Pons (tissue), 1 donor: ENCODE measurements around the gene CWF19L2.
"Not testable (repeated sequence)": the region's sequence is repeated elsewhere in the genome, so short reads cannot be mapped to it uniquely, and the experiment has no call there.

ENCODE experiments used
- DNase-seq: peaks from one replicate; pipeline ENCODE4 v3.0.0-alpha.2; 2016; ENCODE audit warnings: low spot score

CWF19L2 gene

DNA sequence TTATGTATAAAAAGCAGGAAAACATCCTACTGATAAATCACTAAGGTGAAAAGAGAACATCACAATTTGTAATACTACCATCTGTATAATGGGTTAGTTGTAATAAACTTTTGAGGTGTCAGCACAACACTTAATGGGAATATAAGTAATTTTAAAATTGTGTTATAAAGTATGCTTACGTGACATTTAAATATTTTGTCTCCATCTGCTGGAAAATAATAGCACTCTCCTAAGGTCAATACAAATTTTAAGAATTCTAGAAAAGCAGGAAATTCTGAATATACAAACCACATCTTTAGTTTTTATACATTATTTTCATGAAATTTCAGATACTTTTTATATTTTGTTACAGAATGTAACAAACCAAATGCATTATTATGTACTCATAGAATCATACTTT, 19.5 kb downstream of the CWF19L2 start:
- no peak for DNase-seq

DNA sequence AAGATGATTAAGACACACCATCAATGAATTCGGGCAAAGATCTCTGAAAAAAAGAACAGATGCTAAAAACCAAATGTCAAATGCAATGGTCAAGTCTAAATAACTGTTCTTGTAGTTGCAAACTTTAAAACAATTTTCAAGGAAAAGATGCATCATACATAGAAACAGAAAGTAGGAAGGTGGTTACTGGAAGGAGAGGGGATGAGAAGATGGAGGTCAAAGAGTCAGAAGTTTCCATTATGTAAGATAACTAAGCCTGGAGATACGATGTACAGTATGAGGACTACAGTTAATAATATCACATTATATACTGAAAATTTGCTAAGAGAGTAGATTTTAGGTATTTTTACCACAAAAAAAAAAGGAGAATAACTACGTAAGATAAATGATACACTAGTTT, 27.1 kb downstream of the CWF19L2 start:
- no peak for DNase-seq

DNA sequence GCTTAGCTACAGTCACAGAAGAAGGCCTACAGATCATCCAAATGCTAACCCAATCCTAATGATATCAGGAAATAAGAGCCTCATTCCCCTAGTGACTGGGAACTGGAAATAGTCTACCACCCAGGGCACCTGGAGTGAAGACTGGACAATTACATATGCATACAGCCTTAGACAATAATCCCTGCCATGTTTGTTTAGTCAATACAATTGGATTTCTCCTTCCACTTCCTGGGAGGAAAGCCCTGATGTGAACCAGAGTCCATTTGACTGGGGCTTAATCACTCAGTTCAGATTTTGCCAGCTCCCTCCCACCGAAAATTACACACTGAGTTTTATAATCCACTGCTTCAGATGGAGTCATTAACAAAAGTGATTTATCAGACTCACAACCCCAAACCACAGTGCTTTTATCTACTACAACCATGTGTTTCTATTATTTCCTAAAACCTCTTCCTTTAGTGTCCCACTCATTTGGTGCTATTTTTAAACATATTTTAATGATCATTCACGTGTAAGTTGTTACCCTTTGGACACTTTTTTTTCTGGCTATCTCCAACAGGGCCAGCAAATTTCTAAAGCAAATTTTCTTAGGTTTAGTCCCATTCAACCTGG, 29.9 kb downstream of the CWF19L2 start:
- DNase-seq = no peak

DNA sequence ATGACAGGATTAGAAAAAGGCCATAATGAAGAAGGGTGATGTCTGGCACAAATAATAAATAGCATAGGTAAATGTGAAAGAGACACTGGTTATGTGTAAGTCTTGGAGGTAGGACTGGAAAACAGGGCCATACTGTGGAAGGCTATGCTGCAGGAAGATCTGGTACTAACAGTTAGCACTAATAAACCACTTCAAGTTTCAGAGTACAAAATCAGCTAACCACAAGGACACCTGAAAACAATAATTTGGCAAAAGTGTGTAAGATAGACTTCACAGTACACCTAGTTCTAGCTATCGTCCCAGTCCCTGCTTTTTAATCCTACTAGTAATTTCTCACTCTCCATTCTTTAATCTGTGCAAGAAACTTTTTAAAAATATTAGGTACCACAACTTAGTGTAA, 44.3 kb downstream of the CWF19L2 start:
- DNase-seq = no peak

DNA sequence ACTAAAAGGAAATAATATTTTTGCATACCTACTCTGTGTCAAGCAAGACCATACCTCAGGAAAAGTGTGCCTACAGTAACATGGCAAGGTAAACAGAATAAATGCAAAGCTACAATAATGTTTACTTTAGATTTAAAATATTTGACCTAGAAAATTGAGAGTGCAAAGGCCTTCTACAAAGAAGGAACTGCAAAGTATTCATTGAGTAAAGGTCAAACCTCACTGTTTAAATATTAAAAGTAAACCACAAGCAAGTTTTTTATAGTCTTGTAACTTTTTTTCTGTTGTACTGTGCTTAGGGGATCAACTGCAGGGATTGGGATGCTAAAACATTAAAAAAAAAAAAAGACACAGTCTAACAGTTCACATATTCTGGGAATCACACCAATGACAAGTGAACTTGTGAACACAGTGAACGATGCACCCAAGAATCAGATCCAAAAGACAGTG, 48.8 kb downstream of the CWF19L2 start:
- no peak for DNase-seq

DNA sequence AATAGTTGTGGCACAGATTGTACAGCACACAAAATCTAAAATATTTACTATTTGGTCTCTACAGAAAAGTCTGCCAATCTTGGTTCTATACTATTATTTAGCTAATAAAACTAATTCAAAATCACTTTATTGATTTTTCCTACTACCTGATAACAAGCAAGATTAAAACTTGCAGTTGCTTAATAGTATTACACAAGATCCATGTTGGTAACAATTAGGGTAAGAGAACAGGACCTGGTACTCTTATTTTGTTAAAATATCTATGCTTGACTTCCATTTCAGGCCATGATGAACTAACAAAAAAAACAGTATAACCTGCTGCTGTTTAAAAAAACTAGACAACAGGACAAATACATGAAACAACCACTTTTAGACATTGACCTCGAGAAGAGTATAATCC, 52.4 kb downstream of the CWF19L2 start:
- no peak for DNase-seq

DNA sequence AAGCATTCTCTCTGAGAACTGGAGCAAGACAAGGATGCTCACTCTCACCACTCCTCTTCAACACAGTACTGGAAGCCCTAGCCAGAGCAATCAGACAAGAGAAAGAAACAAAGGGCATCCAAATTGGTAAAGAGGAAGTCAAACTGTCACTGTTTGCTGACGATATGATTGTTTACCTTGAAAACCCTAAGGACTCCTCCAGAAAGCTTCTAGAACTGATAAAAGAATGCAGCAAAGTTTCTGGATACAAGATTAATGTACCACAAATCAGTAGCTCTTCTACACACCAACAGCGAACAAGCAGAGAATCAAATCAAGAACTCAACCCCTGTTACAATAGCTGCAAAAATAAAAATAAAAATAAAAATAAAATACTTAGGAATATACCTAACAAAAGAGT, 56.5 kb downstream of the CWF19L2 start:
- DNase-seq = not testable (repeated sequence)

DNA sequence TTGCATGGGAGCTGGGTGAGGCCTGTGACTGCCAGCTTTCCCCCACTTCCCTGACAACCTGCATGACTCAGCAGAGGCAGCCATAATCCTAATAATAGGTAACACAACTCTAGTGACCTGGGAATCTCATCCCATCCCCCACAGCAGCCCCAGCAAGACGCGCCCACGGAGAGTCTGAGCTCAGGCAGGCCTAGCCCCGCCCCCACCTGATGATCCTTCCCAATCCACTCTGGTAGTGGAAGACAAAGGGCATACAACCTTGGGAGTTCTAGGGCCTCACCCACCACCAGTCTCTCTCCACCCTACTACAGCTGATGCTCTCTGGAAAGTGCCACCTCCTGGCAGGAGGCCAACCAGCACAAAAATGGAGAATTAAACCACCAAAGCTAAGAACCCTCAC, 60.3 kb downstream of the CWF19L2 start:
- no peak for DNase-seq

DNA sequence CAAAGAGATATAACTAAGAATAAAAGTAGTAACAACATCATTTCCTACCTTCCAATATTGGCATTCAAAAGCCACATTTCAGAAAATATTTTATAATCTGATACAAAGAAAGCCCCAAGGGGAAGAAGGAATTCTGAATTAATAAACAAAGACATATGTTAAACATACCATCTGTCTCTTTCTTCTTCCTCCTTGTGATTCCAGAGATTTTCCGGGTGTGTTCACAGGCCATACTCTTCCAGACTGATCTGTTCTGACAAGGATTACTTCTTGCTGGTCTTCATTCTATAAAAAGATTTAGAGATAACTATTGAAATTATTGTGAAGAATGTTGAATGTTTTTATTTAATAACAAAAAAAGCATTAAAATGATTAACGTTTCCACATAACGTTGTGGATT, 65.0 kb downstream of the CWF19L2 start:
- DNase-seq = no peak

DNA sequence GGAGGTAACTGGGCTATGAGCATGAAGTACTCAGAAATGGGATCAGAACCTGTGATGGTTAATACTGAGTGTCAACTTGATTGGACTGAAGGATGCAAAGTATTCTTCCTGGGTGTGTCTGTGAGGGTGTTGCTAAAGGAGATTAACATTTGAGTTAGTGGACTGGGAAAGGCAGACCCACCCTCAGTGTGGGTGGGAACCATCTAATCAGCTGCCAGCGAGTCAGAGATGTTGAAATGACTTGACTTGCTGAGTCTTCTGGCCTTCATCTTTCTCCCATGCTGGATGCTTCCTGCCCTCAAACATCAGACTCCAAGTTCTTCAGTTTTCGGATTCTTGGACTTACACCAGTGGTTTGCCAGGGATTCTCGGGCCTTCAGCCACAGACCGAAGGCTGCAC, 66.9 kb downstream of the CWF19L2 start:
- not testable (repeated sequence) for DNase-seq

DNA sequence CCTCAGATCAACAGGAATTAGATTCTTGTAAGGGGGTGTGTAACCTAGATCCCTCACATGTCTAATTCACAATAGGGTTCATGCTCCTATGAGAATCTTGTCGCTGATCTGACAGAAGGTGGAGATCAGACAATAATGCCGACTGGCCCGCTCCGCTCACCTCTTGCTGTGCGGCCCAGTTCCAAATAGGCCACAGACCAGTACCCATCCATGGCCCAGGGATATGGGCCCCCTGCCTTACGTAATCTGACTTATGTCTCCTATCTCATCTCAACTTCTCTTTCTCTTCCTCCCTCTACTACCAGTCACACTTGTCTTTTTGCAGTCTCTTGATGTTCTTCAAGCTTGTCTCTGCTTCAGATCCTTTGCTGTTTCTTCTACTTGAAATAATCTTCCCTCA, 70.0 kb downstream of the CWF19L2 start:
- DNase-seq = no peak

DNA sequence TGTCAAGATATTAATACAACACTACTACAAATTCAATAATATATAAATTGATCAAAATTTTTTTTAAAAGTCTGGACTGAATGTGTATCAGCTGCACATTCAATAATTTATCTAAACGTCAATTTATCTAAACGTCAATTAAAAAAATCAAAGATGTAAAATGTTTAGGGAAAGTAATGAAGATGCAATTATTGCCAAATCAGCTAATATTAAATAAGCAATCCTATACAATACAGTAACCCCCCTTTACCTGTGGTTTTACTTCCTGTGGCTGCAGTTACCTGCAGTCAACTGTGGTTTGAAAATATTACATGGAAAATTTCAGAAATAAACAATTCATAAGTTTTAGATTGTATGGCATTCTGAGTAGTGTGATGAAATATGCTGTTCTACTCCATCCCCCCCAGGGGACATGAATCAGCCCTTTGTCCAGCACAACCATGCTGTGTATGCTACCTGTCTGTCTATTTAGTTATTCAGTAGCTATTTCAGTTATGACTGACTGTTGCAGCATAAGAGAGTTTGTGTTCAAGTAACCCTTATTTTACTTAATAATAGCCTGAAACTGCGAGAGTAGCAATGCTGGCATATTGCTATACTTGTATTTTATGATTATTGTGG, 72.2 kb downstream of the CWF19L2 start:
- no peak for DNase-seq

DNA sequence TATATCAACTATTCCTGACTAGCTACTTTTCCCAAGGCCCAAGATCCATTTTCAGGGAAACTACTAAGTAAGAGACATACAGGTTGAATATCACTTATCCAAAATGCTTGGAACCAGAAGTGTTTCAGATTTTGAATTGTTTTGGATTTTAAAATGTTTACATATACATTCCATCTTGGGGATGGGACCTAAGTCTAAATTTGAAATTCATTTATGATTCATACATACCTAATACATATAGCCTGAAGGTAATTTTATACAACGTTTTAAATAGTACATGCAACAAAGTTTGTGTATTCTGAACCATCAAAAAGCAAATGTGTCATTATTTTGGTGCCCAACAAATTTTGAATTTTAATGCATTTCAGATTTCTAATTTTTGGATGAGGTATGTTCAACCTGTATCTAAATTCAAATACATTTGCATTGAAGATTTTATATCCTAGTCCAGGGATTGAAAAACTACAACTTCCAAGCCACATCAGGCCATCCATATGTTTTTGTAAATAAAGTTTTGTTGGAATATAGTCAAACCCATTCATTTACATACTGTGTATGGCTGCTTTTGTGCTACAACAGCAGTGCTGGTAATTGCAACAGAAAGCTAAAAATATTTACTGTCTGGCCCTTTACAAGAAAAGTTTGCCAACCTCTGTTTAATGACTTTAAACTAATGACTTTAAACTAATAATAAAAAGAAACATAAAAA, 73.3 kb downstream of the CWF19L2 start:
- DNase-seq = no peak

DNA sequence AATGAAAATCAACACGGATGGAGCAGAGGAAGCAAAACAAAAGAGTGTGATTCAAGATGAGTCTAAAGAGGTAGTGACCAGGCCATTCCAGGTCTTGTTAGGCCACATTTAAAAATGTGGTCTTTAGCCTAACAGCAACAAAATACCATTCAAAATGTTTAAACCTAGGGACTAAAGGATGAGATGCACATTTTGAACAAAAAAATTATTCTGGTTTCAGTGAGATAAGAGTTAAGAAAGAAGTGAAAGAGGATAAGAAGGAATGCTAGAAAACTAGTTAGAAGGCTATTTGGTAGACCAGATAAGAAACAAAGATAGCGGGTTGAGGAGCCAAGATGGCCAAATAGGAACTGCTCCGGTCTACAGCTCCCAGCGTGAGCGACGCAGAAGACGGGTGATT, 85.2 kb downstream of the CWF19L2 start:
- no peak for DNase-seq

DNA sequence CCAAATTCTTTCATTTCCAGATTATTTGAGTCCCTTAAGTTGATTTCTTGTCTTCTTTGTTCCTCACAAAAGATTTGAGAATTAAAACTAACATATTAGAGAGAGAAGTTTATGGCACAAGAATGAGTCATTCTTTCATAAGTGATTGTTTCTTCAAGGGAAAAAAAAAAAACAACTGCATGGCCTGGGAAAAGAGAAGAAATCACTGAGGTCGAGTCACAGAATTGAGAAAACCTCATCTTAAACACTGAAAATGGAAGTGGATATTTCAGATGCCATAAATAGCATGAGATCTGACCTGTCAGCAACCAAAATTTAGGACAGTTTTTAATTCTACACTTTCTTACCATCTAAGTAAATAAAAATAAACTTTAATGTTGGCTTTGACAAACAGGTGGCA, 87.2 kb downstream of the CWF19L2 start:
- no peak for DNase-seq

DNA sequence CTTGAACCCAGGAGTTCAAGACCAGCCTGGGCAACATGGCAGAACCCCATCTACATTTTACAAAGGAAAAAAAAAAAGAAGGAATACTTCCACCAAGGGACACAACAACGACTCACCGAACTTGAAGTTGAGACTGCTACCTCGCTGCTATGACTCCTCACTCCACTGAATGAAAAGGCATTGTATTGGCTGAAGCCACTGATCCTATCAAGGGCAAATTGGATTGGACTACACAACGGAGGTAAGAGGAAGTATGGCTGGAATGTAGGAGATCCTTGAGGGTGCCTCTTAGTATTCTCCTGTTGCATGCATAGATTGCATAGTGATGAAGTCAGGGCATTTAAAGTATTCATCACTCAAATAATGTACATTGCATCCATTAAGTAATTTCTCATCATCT, 97.9 kb downstream of the CWF19L2 start:
- no peak for DNase-seq

DNA sequence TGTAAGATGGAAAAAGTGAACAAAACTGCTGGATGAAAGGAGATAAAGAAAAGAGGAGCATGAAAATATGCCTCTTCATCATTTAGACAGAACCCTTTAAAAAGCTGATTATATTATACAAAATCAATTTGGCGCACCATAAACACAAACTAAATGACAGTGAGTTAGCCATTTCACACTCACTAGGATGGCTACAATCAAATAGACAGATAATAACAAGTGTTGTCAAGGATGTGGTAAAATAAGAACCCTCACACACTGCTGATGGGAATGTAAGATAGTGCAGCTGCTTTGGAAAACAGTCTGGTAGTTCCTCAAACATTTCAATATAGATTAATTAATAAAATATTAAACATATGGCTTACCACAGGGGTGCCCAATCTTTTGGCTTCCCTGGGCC, 99.7 kb downstream of the CWF19L2 start:
- no peak for DNase-seq

DNA sequence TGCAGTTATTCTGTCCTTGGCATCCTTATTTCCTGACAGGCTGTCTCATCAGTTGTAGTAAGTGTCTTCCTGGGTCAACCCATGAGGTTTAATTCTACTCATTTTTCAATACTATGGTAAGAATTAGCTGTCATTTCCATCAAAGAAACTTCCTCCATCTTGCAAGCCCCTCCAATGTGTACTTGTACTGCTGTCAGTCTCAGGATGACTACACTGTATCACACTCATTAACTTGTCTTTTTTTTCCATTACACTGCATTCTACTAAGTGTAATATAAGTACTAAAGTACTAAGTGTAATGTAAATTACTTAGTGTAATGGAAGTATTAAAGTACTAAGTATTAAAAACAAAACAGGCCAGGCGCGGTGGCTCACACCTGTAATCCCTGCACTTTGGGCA, 102.8 kb downstream of the CWF19L2 start:
- no peak for DNase-seq

DNA sequence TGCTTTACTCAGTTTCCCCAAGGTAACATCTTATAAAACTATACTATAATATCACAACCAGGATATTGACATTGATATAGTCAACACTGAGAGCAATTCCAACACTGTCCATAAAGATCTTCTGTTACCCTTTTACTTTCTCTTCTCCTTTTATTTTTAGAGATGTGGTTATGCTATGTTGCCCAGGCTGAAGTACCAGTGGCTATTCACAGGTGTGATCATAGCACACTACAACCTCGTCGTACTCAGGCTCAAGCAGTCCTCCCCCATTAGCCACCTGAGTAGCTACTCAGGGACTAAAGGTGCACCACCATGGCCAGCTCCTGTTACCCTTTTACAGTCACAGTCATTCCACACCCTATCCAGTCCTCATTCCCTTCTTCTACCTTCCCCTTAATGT, 119.7 kb downstream of the CWF19L2 start:
- no peak for DNase-seq

DNA sequence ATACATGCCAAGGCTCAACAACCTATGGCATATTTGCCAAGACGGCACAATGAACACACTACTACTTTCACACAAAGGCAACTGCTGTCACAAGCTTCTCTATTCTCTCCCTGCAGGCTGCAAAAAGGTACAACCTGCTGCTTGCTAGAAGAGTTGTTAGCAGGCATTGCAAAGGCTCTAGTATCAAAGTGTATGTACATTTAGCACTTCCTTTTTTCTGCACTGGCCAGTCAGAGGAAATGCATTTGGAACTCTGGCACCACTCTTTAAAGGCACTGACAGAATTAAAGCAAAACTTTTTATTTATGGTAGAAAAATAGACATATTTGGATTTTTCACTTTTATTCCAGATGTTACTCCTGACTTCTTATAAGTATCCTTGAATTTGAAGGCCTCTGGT, 125.9 kb downstream of the CWF19L2 start:
- no peak for DNase-seq

DNA sequence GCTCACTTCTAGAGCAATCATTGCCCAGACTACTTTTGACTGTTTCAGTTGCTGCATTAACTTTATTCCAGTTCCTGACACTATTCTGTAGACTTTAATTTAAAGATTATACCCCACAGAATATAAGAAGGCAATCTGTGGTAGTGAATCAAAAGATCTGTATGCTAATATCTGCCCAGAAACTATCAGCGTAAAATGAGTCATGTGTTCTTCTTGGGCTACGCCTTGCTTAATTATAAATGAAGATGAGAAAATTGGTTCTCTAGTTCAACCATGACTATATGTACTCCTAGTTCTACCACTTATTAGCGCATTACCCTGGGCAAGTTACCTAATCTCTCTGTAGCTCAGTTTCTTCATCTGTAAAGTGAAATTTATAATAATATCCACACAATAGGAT, 128.5 kb downstream of the CWF19L2 start:
- no peak for DNase-seq

DNA sequence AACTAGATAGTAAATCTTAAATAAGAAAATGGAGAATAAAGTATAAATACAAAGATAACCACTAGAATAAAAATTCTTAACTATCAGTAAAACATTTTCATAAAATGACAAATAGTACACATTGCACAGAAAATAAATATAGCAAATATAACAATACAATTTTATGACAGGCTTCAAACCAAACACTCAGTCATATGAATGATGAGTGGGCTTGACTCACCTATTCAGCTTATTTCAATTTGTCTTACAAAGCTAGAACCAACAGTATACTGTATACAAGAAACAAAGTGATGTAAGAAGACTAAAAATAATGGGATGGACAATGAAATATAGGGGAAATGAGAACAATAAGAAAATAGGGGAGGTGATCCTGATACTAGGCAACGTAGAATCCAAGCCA, 141.2 kb downstream of the CWF19L2 start:
- DNase-seq = no peak

DNA sequence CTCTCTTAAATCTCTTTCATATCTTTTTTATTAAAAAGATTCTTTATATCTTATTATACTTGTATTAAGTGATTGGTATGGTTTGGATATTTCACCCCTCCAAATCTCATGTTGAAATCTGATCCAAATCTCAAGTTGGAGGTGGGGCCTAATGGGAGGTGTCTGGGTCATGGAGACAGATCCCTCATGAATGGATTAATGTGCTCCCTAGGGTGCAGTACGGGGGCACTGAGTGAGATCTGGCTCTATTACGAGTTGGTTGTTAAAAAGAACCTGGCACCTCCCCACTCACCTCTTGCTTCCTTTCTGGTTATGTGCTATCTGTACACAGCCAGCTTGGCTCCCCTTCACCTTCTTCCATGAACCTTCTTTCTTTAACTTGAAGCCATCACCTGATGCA, 149.6 kb downstream of the CWF19L2 start:
- DNase-seq = no peak

DNA sequence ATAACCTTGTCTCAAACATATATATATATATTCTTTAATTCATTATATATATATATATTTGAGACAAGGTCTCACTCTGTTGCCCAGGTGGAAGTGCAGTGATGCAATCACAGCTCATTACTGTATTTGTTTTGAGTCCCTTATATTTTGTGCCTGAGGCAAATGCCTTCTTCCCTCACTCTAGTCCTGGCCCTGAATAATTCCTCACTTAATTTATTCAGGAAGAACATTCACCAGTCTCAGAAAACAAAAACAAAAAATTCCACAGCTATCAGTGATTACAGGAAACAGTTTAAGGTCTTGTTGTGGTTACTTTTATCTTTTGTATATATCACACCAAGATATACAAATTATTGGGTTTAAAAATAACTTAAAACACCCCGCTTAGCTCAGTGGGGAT, 155.7 kb downstream of the CWF19L2 start:
- DNase-seq = no peak
